Measurements from ENCODE around the gene UXT.

- TF ChIP-seq CTCF (IDR thresholded peaks at IDR 0.05; ENCODE audit: insufficient read depth, low read depth, low read length) = no peak
- TF ChIP-seq EZH2 (IDR thresholded peaks at IDR 0.05; ENCODE audit: insufficient read depth, low read length) = no peak
These were observed 24.0 kb downstream of the UXT start for GRCh38 chrX:47634871-47635575.
